Left renal pelvis (tissue), 4 donors: ENCODE measurements around the gene KRTAP10-11. TPM values are rescaled to one million over a fixed set of nuclear protein-coding genes. Genes with fewer than 3 reads are reported as not detected.
"Not testable (repeated sequence)": the region's sequence is repeated elsewhere in the genome, so short reads cannot be mapped to it uniquely, and the experiment has no call there.

Experiments
- DNase-seq, 4 donors: peaks; one replicate each; pipeline ENCODE4 v3.0.0-alpha.2; 2013; ENCODE audit warnings: low read depth in 4 of 4, low spot score in 3 of 4
- polyA plus RNA-seq, 4 donors: library from polyadenylated mRNA; unstranded; fragments of 120-200 nt; gene quantifications; one replicate each; pipeline ENCODE4 v1.2.1, GENCODE V29; 2013; ENCODE audit not compliant: insufficient read length in 4 of 4

The KRTAP10-11 gene
- polyA plus RNA-seq, 4 donors: not detected

DNA sequence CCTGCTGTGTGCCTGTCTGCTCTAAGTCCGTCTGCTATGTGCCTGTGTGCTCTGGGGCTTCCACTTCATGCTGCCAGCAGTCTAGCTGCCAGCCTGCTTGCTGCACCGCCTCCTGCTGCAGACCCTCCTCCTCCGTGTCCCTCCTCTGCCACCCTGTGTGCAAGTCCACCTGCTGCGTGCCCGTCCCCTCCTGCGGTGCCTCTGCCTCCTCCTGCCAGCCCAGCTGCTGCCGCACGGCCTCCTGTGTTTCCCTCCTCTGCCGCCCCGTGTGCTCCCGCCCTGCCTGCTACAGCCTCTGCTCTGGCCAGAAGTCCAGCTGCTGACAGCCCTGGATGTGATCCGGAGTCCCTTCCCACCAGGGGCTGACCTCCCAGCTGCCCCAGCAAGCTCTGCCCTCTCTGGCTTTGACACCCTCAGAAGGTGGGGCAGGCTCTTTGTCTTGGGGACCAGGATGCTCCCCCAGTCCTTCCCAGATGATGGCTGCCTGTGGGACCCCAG is 8.3 kb upstream of the KRTAP10-11 start:
- not testable (repeated sequence) for DNase-seq

DNA sequence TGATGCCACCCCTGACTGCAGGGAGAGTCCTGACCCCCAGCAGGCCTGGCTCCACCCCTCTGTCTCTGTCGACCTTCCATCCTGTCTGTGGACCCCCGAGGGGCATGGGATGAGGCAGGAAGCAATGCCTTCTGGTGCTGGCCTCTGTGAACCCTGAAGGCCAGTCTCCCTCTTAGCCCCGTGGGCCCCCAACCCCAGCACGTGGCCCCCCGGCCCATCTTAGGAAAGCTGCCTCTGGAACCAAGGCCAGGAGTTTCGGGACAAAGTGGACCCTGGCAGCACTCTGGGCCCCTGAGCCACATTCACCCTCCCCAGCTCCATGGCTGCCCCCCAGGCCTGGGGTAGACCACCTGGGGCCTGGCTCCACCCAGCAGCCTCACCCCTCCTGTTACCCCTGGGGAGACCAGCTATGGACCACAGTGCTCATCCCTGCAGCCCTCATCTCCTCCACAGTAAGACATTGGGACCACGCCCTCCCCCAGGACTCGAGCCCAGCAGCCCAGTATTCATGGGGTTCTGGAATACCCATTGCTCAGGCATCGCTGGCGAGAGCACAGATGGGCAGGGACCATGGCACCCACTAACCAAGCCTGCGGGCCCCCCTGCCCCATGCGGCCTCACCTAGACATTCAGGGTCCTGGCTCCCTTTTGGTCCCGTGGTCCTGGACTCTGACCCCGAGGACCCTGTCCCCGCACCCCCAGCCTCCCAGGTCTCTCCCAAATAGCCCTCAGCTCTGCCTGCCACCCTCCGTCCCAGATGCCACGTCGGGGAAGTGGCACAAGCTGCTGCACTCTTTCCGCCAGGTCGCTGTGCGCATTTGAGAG is 7.5 kb upstream of the KRTAP10-11 start:
- not testable (repeated sequence) for DNase-seq

DNA sequence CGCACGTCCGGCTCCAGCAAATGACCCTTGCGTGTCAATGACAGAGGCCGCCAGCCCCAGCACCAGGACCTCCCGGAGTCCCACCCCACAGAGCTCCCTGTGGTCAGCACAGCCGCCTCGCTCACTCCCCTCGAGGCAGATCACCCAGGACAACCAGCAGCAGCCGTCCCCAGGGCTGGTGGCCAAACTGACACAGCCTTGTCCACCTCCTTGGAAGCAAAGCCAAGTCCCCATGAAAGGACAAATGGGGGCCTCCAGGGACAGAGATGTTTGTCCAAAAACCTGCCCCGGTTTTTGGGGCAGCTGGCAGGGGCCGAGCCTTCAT is 6.9 kb upstream of the KRTAP10-11 start:
- no peak for DNase-seq

DNA sequence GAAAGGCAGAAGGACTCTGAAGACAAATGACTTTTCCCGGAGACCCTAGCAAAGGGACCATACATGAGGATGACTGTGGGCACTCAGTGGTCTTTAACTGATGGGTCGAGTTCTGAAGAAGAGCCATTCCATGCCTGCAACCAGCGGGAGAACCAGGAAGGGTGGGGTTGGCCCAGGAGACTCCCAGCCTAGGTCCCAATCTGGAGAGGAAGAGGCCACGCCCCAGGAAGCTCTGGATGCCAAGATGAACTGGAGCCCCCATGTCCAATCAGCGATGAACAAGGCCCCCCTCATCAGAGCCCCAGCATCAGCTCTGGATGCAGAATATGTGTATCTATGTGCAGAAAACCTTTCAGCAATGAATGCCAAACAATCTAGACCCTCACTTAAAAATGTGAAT is 5.5 kb upstream of the KRTAP10-11 start:
- no peak for DNase-seq

DNA sequence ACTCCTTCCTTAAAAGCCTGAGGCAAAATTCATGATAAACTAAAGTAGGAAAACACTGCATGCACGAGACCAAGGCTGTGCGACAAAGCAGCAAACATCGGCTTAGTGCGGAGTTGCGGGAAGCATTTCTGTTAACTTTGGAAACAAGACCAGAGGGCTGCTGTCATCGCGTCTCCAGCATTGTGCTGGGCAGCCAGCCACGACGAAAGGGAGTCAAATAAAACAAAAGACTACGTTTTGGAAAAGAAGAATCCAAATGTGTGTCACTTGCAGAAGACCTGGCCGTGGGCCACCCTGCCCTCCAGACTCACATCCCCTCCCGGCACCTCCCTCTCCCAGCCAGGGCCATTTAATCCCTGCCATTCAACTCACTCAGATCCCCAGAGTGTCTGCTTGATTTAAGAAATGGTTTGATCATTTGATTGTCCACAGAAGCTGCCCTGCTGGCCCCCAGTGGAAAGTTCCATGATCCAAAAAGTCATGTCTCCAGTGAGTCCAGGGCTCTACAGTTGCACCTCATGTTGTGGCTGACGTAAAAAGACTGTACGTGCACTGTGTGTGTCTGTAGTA is 2.4 kb upstream of the KRTAP10-11 start:
- no peak for DNase-seq

DNA sequence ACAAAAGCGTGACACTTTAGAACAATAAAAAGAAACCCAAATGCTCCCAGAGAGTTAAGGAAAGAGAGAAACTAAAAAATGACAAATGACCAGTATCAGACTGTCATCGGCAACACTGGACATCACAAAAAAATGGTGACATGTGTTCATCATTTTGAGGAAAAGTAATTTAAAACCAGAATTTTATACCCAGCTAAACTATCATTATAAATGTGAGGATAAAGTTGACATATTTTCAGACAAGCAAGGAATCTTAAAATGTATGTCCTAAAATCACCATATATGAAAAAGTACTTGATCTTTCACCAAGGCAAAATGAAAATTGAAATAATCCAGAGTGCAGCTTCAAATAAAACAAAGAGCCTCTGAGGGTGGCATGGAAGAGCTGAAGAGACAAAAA is 1.3 kb upstream of the KRTAP10-11 start:
- no peak for DNase-seq

DNA sequence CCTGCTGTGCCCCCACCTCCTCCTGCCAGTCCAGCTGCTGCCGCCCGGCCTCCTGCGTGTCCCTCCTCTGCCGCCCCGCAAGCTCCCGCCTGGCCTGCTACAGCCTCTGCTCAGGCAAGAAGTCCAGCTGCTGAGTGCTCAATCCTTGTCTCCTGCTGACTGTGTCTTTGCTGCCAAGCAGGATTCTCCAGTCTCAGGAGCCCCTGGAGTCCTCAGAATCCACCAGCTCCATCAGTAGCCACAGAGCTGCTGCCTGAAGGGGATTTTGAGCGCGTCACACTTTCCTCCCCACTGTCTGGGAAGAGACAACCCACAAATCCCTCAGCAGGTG is 973 bp downstream of the KRTAP10-11 start:
- no peak for DNase-seq

DNA sequence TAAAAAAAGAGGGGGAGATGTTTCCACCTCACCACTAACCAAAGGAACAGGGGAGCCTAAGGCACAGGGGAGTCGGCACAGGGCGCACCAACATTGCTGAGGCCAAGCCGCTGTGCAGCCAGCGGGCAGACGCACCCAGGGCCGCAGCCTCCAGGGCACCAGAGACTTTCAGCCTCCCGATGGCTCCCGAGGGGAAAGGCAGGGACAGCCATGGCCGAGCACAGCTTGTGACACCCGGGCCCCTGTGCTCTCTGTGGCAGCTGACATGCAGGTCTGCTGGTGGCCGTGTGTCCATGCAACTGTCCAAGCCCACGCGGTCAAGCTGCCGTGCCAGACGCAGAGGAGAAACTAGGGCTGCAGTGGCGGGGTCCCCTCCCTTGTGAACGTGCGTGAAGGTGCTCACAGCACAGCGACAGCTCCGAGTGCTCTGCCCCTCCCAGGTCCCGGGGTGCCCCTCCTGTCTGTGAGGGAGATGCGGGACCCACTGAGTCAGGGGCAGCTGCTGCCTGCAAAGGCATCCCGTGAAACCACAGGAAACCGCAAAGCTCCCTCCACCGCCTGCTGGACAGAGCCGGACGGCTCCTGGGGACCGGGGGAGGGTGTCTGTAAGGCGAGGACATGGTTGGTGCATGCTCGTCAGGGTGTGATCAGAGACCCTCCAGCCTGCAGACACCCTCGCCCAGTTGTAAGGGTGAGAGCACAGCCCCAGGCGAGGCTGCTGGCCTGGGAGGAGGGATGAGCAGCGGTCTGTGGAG is 2.5 kb downstream of the KRTAP10-11 start:
- DNase-seq: no peak

DNA sequence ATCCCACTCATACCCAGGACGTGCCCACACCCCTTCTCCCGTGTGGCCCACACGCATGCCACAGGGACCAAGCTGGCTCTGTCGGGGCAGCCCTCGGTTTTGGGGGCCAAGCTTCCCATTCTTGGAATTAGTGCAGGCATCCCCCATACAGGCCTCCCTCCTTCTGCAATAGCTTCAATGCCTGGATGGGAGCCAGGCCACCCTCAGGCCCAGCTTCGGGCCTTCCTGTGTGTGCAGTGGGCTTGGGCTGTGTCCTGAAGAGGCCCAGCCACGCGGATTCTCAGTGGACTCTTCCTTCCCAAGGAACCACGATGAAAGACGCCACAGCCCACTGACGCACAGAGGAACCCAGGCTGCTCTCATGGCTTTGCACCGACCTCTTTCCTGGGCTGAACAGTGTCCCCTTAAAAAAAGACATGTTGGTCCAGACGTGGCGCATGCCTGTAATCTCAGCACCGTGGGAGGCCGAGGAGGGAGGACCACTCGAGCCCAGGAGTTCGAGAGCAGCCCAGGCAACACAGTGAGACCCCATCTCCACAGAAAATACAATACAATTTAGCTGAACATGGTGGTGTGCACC is 3.4 kb downstream of the KRTAP10-11 start:
- DNase-seq: no peak

DNA sequence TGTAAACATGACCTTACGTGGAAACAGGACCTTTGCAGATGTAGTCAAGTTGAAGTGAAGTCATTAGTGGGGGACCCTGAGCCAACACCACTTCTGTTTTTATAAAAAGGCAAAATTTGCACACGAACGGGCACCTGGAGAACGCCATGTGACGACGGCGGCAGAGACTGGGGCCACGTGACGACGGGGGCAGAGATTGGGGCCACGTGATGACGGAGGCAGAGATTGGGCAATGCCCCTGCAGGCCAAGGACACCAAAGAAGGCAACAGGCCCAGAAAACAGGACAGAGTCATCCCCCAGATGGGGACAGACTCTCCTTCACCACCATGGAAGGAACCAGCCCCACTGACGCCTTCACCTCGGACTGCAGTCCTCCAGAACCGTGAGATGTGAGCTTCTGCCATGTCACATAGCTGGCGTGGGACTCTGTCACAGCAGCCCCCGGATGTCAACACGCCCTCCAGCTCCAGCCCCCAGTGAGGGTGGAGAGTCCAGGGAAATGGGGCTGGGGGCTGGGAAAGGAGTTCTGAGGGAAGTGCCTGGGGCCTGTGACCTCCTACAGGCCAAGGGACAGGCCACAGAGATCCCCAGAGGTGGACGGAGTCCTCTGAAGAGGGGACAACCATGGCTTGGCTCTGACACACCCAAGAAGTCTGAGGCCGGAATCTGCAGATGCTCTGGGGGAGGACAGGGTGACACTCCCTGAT is 4.2 kb downstream of the KRTAP10-11 start:
- no peak for DNase-seq

DNA sequence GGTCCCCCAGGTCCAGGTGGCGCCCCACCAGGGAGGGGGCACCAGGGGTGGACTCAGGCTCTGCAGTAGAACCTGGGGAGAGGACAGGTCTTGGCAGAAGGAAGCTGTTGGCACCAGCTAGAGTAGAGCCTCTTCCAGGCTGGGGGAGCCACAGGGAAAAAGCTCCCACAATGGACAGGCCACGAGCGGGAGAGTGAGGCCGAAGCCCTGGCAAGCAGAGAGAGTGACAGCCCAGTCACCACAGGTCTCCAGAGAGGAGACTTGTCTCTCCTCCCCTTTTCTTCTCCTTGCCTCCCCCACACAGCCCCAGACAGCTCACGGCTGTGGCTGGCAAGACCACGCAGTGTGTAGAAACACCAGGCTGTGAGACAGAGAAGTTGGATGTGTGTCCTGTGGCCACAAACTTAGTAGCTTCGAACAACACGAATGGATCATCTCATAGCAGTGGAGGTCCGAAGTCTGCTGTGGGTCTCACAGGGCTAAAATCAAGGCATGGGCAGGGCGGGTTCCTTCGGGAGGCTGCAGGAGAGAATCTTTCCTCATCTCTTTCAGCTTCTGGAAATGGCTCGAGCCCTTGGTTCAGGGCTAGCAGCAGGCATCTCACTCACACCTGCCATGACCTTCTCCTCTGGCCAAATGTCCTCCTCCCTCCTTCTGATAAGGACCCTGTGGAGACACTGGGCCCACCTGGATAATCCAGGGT is 4.9 kb downstream of the KRTAP10-11 start:
- no peak for DNase-seq

DNA sequence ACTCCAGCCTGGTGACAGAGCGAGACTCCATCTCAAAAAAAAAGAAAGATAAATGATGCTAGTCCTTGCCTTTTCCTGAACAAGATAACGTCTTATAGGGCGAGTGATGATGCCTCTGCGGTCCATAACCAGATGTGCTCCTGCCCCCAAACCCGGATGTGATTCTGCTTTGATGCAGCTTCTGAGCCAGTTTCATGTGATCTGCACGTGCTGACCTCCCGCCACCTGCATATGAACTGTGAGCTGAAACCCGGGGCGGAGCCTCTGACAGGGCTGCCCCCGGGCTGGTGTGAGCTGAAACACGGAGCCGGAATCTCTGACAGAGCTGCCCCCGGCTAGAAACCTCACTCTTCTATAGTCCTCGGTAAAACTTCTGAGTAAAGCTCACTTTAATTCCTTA is 6.9 kb downstream of the KRTAP10-11 start:
- no peak for DNase-seq

DNA sequence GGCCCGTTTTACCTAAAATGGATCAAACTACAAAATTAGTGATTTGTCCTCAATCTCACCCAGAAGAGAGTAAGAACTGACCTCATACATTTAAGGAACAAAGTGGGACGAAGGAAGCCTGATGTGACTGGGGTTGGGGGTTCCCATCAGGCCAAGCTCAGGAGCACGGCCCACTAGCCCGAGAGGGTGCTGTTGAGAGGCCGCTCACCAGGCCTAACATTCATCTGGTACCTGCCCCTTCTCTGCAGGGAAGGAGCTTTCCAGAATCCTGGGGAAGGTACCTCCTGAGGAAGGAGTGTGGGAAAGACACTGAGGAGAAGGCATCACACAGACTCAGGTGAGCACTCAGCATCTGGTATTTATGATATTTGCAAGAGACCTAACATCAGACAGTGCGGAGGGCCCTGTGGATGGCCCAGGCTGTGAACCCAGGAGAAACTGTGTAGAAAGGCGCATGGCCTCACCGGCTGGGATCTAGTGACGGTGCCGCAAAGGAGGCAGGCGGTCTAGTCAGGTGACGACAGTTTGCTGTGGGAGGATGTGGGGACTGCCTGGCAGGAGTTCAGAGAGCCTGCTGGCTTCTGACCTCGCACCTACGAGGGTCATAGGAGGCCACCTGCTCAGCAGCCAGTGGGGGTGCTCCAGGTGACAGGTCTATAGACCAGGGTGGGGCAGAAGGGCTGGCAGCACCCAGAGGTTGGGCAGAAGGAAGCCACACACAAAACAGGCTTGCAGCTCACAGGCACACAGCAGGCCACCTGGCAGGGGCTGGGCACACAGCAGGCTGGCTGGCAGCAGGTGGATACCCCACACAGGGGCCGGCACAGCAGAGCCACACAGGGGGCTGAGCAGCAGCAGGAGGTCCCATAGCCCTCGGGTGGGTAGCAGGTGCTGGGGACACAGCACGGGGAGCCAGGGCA is 7.7 kb downstream of the KRTAP10-11 start:
- no peak for DNase-seq

DNA sequence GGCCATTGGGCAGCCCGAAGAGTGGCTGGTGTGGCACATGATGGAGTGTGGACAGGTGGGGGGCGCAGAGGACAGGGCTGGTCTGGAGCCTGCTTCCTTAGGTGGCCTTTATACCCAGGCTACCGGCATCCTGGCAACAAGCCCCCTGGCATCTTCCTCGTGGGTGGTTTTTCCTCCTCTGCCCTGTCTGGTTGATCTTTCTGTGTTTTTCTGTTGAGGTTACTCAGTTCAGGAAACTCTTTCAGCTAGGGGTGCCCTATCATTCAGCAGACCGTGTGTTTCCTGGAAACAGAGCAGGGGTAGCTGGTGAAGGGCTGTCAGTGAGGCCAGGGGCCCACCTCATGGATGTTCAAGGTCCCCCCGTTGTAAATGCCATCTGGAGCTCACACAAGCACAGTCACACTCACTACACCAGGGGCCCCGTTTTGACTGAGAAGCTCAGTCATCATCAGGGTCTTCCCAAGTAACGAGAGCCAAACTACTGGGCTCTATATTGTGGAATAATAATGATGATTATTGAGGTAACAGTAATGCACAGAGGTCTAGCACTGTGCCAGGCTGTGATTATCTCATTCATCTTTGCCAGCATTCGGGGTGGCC is 8.5 kb downstream of the KRTAP10-11 start, which contains the start of gene KRTAP12-4:
KRTAP12-4 (minus strand) TSS at position 84 of the 600 bp plus-strand sequence; CDS start at position 39, 45 bp downstream.
- DNase-seq: no peak

DNA sequence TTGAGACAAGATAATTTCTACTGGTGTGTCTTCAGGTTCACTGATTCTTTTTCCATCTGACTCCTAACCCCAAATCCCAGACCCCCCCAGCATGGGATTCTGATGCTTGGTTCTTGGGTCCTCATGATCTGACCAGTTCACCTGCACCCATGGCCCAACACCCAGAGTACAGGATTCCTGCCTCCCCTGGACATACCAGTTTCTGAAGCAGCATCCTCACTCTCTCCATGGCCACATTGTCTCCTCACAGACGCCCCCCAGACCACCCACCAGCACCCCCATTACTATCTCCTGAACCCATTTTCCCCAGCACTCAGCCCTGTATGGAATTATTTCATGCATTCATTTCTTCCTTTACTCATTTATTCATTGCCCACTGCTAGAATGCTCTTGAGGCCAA is 10.7 kb downstream of the KRTAP10-11 start:
- DNase-seq: no peak

DNA sequence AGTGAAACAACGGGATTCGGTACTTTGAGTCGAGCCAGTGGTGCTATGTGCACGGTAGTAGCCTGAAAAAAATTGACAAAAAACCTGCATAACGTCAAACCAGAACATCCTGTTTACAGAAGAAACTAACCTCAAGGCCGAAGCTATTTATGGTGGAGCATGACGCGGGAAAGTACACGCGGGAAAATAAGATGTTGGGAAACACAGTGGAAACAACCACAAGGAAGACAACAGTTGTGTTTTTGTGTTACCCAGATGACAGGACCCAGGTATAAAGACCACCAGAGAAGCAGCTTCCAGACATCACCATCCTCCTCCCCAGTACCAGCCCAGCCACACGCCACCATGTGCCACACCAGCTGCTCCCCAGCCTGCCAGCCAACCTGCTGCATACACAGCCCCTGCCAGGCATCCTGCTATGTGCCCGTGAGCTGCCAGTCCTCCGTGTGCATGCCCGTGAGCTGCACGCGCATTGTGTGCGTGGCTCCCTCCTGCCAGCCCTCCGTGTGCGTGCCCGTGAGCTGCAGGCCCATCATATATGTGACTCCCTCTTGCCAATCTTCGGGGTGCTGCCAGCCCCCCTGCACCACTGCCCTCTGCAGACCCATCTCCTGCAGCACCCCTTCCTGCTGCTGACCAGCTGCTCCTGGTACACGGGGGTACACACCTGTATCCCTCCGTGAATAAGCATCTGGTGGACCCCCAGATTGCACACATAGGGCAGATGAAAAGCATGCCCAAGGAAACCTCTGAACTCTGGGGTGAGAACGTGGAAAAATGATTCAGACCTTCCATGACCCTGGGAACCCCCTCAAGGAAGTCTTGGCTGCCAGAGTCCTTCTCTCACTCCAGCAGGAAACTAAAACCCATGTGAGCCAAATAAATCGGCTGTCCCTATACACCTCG is 11.7 kb downstream of the KRTAP10-11 start, which contains the start of gene KRTAP12-3:
KRTAP12-3 (plus strand) TSS at position 298 of the 906 bp plus-strand sequence; CDS start at position 346, 48 bp downstream.
- no peak for DNase-seq

DNA sequence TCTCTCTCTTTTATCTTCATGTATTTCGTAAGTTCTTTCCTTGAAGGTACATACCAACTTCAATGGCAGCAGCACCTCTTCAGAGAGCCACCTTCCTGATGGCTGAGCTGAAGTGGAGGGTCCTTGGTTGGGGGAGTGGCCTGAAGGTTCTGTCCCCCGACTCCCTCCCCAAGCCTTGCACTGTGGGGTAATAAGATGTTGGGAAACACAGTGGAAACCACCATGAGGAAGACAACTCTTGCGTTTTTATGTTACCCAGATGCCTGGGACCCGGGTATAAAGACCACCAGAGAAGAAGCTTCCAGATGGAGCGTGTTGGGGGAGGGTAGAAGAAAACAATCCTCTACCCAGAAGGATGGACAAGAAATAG is 12.3 kb downstream of the KRTAP10-11 start:
- no peak for DNase-seq
